SK-N-SH treated with all-trans-retinoic acid at 6 μM for 48 hours (cell line): ENCODE results near the gene NRL.

ENCODE experiments used
- ATAC-seq: fragments of 200-7000 bp; cut with Tn5 transposase; 3 replicates; pipeline ENCODE4 v1.9.1; 2020; ENCODE audit warnings: mild to moderate bottlenecking, moderate library complexity
- ARNTL ChIP-seq: fragments of 450-650 bp; formaldehyde crosslinking; IDR thresholded peaks from 2 replicates; pipeline ENCODE4 v1.5.0; 2020; ENCODE audit warnings: low read depth, mild to moderate bottlenecking, moderate library complexity, borderline replicate concordance
- BACH2 ChIP-seq: fragments of 250-450 bp; sonication (Bioruptor Pico); IDR thresholded peaks from 2 replicates; pipeline ENCODE4 v1.9.0; 2021; ENCODE audit warnings: mild to moderate bottlenecking, borderline replicate concordance
- ESRRG ChIP-seq: fragments of 250-450 bp; sonication (Bioruptor Pico); IDR thresholded peaks from 2 replicates; pipeline ENCODE4 v1.6.1; 2021; ENCODE audit warnings: mild to moderate bottlenecking
- ISL1 ChIP-seq: fragments of 250-450 bp; sonication (Bioruptor Pico); IDR thresholded peaks from 2 replicates; pipeline ENCODE4 v2.1.2; 2022; ENCODE audit warnings: mild to moderate bottlenecking, moderate library complexity
- OSR1 ChIP-seq: fragments of 250-450 bp; sonication (Bioruptor Pico); IDR thresholded peaks from 2 replicates; pipeline ENCODE4 v1.8.0; 2022; ENCODE audit warnings: moderate library complexity, mild to moderate bottlenecking, inconsistent platforms
- PPARA ChIP-seq: fragments of 250-450 bp; sonication (Bioruptor Pico); IDR thresholded peaks from 2 replicates; pipeline ENCODE4 v1.5.0; 2020; ENCODE audit warnings: mild to moderate bottlenecking, borderline replicate concordance
- SNAI2 ChIP-seq: fragments of 250-450 bp; sonication (Bioruptor Pico); IDR thresholded peaks from 2 replicates; pipeline ENCODE4 v1.5.0; 2020; ENCODE audit warnings: mild to moderate bottlenecking, moderate library complexity
- TOX ChIP-seq: fragments of 250-450 bp; sonication (Bioruptor Pico); IDR thresholded peaks from 2 replicates; pipeline ENCODE4 v1.8.0; 2021; ENCODE audit warnings: mild to moderate bottlenecking, moderate library complexity, borderline replicate concordance
- ZC3H10 ChIP-seq: fragments of 250-450 bp; sonication (Bioruptor Pico); IDR thresholded peaks from 2 replicates; pipeline ENCODE4 v1.5.1; 2021; ENCODE audit warnings: mild to moderate bottlenecking, moderate library complexity
- ZFP3 ChIP-seq: fragments of 250-450 bp; sonication (Bioruptor Pico); IDR thresholded peaks from 2 replicates; pipeline ENCODE4 v1.5.0; 2020; ENCODE audit warnings: mild to moderate bottlenecking, moderate library complexity
- ZFP30 ChIP-seq: fragments of 450-650 bp; formaldehyde crosslinking; IDR thresholded peaks from 2 replicates; pipeline ENCODE4 v1.5.0; 2022; ENCODE audit warnings: mild to moderate bottlenecking, moderate library complexity
- ZNF565 ChIP-seq: fragments of 450-650 bp; formaldehyde crosslinking; conservative IDR thresholded peaks from 2 replicates; pipeline ENCODE4 v1.5.0; 2020; ENCODE audit warnings: low read depth, mild to moderate bottlenecking, moderate library complexity
- ZNF8 ChIP-seq: fragments of 450-650 bp; formaldehyde crosslinking; IDR thresholded peaks from 2 replicates; pipeline ENCODE4 v1.5.0; 2020; ENCODE audit warnings: mild to moderate bottlenecking, moderate library complexity
- TF ChIP-seq, protein P1 (sequence below): fragments of 250-450 bp; sonication (Bioruptor Pico); IDR thresholded peaks from 2 replicates; pipeline ENCODE4 v1.8.0; 2021; ENCODE audit warnings: low read depth, mild to moderate bottlenecking, moderate library complexity, borderline replicate concordance
- TF ChIP-seq, protein P2 (sequence below): fragments of 250-450 bp; sonication (Bioruptor Pico); IDR thresholded peaks from 2 replicates; pipeline ENCODE4 v1.5.1; 2021; ENCODE audit warnings: mild to moderate bottlenecking, moderate library complexity
- TF ChIP-seq, protein P3 (sequence below): fragments of 250-450 bp; sonication (Bioruptor Pico); IDR thresholded peaks from 2 replicates; pipeline ENCODE4 v1.8.0; 2020; ENCODE audit warnings: mild to moderate bottlenecking, moderate library complexity, borderline replicate concordance
- TF ChIP-seq, protein P4 (sequence below): fragments of 250-450 bp; sonication (Bioruptor Pico); IDR thresholded peaks from 2 replicates; pipeline ENCODE4 v1.5.0; 2020; ENCODE audit warnings: mild to moderate bottlenecking, moderate library complexity

NRL gene

DNA sequence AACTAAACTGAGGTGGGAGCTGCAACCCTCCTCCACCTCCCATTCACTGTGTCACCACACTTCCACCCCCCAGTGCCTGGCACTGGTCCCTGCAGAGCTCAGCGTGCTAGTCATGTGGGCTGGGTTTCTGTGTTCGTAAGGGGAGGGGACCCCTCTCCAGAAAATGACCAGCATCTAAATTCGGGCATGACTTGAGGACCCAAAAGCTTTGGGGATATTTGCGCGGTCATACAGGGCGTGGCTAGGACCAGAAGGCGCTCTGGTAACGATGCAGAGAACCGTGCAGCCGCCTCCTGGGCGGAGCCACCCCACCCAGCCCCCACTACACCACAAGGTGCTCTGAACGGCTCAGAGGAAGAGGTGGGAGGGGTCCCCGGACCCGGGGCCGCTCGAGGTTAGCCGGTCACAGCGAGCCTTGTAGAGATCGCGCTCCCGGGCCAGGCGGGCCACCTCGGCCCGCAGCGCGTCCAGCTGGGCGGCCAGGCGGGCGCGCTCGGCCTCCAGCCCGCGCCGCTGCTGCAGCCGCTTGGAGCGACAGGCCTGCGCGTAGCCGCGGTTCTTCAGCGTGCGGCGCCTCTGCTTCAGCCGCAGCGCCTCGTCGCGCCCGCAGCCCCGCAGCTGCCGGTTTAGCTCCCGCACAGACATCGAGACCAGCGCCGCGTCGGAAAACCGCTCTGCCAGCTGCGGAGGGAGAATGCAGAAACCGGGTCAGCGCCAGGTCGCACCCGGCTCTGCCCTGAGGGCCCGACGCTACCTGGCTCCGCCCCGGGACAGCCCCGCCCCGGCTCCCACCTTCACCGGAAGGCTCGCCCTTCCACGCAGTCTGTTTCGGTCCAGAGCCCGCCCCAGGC lies 33.6 kb downstream of the NRL start (continued):
- TF ChIP-seq TOX (CRISPR knock-in tag) = no peak
- TF ChIP-seq, protein P1, sequence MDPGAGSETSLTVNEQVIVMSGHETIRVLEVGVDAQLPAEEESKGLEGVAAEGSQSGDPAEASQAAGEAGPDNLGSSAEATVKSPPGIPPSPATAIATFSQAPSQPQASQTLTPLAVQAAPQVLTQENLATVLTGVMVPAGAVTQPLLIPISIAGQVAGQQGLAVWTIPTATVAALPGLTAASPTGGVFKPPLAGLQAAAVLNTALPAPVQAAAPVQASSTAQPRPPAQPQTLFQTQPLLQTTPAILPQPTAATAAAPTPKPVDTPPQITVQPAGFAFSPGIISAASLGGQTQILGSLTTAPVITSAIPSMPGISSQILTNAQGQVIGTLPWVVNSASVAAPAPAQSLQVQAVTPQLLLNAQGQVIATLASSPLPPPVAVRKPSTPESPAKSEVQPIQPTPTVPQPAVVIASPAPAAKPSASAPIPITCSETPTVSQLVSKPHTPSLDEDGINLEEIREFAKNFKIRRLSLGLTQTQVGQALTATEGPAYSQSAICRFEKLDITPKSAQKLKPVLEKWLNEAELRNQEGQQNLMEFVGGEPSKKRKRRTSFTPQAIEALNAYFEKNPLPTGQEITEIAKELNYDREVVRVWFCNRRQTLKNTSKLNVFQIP = no peak
- TF ChIP-seq BACH2 = no peak

DNA sequence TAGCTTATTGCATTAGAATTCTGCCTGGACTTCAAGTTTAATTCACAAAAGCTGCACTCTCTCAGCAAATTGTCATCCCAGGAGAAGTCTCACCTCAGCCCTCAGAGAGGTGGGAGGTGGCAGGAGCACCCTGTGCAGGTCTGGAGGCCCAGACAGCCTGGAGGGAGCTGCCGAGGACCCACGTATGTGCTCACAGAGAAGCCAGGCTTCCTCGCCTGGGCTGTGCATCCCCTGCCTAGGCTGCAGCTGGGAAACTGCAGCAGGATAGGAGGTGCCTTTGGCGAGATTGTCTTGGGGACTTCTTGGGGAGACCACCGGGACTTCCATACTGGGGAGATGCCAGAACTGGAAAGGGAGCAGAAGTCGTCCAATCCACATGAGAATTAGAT lies 34.6 kb downstream of the NRL start:
- TF ChIP-seq, protein P2, sequence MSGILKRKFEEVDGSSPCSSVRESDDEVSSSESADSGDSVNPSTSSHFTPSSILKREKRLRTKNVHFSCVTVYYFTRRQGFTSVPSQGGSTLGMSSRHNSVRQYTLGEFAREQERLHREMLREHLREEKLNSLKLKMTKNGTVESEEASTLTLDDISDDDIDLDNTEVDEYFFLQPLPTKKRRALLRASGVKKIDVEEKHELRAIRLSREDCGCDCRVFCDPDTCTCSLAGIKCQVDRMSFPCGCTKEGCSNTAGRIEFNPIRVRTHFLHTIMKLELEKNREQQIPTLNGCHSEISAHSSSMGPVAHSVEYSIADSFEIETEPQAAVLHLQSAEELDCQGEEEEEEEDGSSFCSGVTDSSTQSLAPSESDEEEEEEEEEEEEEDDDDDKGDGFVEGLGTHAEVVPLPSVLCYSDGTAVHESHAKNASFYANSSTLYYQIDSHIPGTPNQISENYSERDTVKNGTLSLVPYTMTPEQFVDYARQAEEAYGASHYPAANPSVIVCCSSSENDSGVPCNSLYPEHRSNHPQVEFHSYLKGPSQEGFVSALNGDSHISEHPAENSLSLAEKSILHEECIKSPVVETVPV = no peak
- TF ChIP-seq ZNF565 (CRISPR knock-in tag) = no peak

DNA sequence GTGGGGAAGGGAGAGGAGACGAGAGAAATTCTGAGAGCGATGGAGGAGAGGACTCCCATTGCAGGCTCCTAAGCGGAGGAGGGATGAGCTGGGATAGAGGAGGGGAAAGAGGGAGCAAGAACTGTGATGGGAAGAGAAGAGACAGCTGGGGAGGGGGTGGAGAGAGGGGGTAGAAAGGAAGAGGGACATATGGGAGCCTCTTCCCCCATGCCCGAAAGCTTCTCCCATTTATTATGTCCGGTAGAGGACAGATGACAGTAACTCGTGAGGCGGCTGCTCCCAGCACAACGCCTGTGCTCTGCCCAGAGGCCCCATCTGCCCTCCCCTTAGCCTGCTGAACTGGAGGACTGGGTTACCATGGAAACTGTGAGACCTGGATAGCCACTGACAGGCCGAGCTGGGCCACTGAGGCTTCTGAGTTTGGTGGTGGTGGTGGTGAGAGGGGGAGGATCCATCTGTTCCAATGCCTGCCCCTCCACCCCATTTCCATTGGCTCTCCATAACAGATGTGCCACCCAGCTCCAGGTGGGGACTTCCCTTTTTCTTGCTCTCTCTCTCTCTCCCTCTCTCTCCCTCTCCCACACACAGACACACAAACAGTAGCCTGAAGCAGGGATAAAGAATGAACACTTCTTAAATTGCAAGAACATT lies 35.1 kb downstream of the NRL start:
- no peak; the same call in 2 of the 3 replicates for ATAC-seq
- TF ChIP-seq SNAI2 (no peak), BACH2 (no peak), PPARA (no peak), ZC3H10 (CRISPR knock-in tag) (no peak), ISL1 (no peak), ZNF8 (no peak), ZFP3 (CRISPR knock-in tag) (no peak), OSR1 (CRISPR knock-in tag) (no peak), ESRRG (CRISPR knock-in tag) (no peak)
- TF ChIP-seq, protein P3, sequence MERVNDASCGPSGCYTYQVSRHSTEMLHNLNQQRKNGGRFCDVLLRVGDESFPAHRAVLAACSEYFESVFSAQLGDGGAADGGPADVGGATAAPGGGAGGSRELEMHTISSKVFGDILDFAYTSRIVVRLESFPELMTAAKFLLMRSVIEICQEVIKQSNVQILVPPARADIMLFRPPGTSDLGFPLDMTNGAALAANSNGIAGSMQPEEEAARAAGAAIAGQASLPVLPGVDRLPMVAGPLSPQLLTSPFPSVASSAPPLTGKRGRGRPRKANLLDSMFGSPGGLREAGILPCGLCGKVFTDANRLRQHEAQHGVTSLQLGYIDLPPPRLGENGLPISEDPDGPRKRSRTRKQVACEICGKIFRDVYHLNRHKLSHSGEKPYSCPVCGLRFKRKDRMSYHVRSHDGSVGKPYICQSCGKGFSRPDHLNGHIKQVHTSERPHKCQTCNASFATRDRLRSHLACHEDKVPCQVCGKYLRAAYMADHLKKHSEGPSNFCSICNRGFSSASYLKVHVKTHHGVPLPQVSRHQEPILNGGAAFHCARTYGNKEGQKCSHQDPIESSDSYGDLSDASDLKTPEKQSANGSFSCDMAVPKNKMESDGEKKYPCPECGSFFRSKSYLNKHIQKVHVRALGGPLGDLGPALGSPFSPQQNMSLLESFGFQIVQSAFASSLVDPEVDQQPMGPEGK (CRISPR knock-in tag) = no peak
- TF ChIP-seq, protein P1 = no peak
- TF ChIP-seq, protein P4, sequence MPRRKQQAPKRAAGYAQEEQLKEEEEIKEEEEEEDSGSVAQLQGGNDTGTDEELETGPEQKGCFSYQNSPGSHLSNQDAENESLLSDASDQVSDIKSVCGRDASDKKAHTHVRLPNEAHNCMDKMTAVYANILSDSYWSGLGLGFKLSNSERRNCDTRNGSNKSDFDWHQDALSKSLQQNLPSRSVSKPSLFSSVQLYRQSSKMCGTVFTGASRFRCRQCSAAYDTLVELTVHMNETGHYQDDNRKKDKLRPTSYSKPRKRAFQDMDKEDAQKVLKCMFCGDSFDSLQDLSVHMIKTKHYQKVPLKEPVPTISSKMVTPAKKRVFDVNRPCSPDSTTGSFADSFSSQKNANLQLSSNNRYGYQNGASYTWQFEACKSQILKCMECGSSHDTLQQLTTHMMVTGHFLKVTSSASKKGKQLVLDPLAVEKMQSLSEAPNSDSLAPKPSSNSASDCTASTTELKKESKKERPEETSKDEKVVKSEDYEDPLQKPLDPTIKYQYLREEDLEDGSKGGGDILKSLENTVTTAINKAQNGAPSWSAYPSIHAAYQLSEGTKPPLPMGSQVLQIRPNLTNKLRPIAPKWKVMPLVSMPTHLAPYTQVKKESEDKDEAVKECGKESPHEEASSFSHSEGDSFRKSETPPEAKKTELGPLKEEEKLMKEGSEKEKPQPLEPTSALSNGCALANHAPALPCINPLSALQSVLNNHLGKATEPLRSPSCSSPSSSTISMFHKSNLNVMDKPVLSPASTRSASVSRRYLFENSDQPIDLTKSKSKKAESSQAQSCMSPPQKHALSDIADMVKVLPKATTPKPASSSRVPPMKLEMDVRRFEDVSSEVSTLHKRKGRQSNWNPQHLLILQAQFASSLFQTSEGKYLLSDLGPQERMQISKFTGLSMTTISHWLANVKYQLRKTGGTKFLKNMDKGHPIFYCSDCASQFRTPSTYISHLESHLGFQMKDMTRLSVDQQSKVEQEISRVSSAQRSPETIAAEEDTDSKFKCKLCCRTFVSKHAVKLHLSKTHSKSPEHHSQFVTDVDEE = no peak

More for the DNA sequence above, 34.6 kb downstream of the NRL start:
- no peak for ATAC-seq

DNA sequence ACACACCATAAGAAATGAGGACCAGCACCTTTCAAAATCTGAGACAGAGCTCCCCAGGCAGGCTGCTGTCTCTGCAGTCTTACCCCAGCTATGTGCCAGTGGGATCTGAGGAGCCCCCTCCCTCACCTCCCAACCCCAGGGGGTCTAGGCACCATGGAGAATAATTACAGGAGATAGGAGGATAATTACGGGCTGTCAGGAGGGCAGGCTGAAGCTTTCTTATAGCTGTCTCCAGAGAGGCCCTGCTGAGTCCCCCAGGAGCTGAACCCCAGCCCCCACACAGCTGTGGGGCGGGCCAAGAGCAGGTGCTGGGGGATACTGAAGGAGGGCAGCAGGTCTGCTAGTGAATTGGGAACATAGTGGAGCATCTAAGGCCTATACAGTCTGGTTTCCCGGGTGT lies 36.6 kb downstream of the NRL start:
- no peak for ATAC-seq
- no peak for TF ChIP-seq ARNTL (CRISPR knock-in tag)
- TF ChIP-seq ZFP30 (CRISPR knock-in tag) = no peak
- TF ChIP-seq, protein P3 (CRISPR knock-in tag) = no peak
